Measurements from ENCODE around the gene NUFIP1.

NUFIP1 gene

GRCh38 chr13:44976196-44976595, 13.1 kb downstream of the NUFIP1 start:
- no peak overlapping the region for H2AFZ ChIP-seq (ENCODE audit: low read length)
- H3K4me3 ChIP-seq (ENCODE audit: low read length, poor library complexity, severe bottlenecking) = no peak overlapping the region
- no peaks in the 10 kb centered on the region for H3F3A ChIP-seq (ENCODE audit: low read depth)
- H3K9me2 ChIP-seq (replicated peaks; ENCODE audit: low read depth, low read length) = no peaks in the 10 kb centered on the region
- no peaks in the 10 kb centered on the region for H3K9me3 ChIP-seq (ENCODE audit: insufficient read depth, low read depth, low read length)
- H3K4me2 ChIP-seq (ENCODE audit: low read depth, low read length, poor library complexity, severe bottlenecking) = no peak overlapping the region
- TF ChIP-seq CTCF (conservative IDR thresholded peaks at IDR 0.05; ENCODE audit: low read length) = no peak
- no peak for TF ChIP-seq EZH2phosphoT487 (IDR thresholded peaks at IDR 0.05; ENCODE audit: borderline replicate concordance)
- no peaks in the 10 kb centered on the region for H3K27me3 ChIP-seq (ENCODE audit: insufficient read depth, low read length, poor library complexity, severe bottlenecking)
- no peaks in the 10 kb centered on the region for H4K20me1 ChIP-seq (ENCODE audit: insufficient read depth, low read length, poor library complexity, severe bottlenecking)
- H3K36me3 ChIP-seq (ENCODE audit: insufficient read depth, low read length) = peaks cover 71% of the 10 kb centered on the region; the same call in 1 of the 2 replicates
- H3K79me2 ChIP-seq (ENCODE audit: insufficient read depth, low read length) = peaks cover 7% of the 10 kb centered on the region; the same call in 1 of the 2 replicates
- no peaks in the 10 kb centered on the region for H3K4me1 ChIP-seq (ENCODE audit: insufficient read depth, low read length, poor library complexity, severe bottlenecking)
- H3K9ac ChIP-seq (ENCODE audit: low read depth, low read length, poor library complexity, severe bottlenecking) = no peak overlapping the region

GRCh38 chr13:44974056-44974793, 15.0 kb downstream of the NUFIP1 start:
- H3K9me3 ChIP-seq (ENCODE audit: insufficient read depth, low read depth, low read length) = no peaks in the 10 kb centered on the region
- H3K4me2 ChIP-seq (ENCODE audit: low read depth, low read length, poor library complexity, severe bottlenecking) = no peak overlapping the region
- H3K4me1 ChIP-seq (ENCODE audit: insufficient read depth, low read length, poor library complexity, severe bottlenecking) = no peaks in the 10 kb centered on the region
- H3K79me2 ChIP-seq (ENCODE audit: insufficient read depth, low read length) = 0 out of 2 replicates have a peak, but pooled peaks cover 6% of the 10 kb centered on the region
- H3F3A ChIP-seq (ENCODE audit: low read depth) = no peaks in the 10 kb centered on the region
- H3K27me3 ChIP-seq (ENCODE audit: insufficient read depth, low read length, poor library complexity, severe bottlenecking) = no peaks in the 10 kb centered on the region
- TF ChIP-seq CTCF (conservative IDR thresholded peaks at IDR 0.05; ENCODE audit: low read length) = no peak
- TF ChIP-seq EZH2phosphoT487 (IDR thresholded peaks at IDR 0.05; ENCODE audit: borderline replicate concordance) = no peak
- H3K36me3 ChIP-seq (ENCODE audit: insufficient read depth, low read length) = peaks cover 55% of the 10 kb centered on the region; the same call in 1 of the 2 replicates
- no peaks in the 10 kb centered on the region for H3K9me2 ChIP-seq (replicated peaks; ENCODE audit: low read depth, low read length)
- H2AFZ ChIP-seq (ENCODE audit: low read length) = no peak overlapping the region
- H3K4me3 ChIP-seq (ENCODE audit: low read length, poor library complexity, severe bottlenecking) = no peak overlapping the region
- no peaks in the 10 kb centered on the region for H4K20me1 ChIP-seq (ENCODE audit: insufficient read depth, low read length, poor library complexity, severe bottlenecking)
- no peak overlapping the region for H3K9ac ChIP-seq (ENCODE audit: low read depth, low read length, poor library complexity, severe bottlenecking)

- Histone ChIP-seq H3K9ac (ENCODE audit: low read depth, low read length, poor library complexity, severe bottlenecking) (no peak overlapping the region), H3K4me2 (ENCODE audit: low read depth, low read length, poor library complexity, severe bottlenecking) (no peak overlapping the region), H3K4me1 (ENCODE audit: insufficient read depth, low read length, poor library complexity, severe bottlenecking) (no peaks in the 10 kb centered on the region), H3K9me3 (ENCODE audit: insufficient read depth, low read depth, low read length) (no peaks in the 10 kb centered on the region), H3F3A (ENCODE audit: low read depth) (no peaks in the 10 kb centered on the region), H3K9me2 (replicated peaks; ENCODE audit: low read depth, low read length) (no peaks in the 10 kb centered on the region), H3K36me3 (ENCODE audit: insufficient read depth, low read length) (peaks cover 55% of the 10 kb centered on the region; the same call in 1 of the 2 replicates), H2AFZ (ENCODE audit: low read length) (no peak overlapping the region), H3K27me3 (ENCODE audit: insufficient read depth, low read length, poor library complexity, severe bottlenecking) (no peaks in the 10 kb centered on the region), H3K79me2 (ENCODE audit: insufficient read depth, low read length) (0 out of 2 replicates have a peak, but pooled peaks cover 6% of the 10 kb centered on the region), H4K20me1 (ENCODE audit: insufficient read depth, low read length, poor library complexity, severe bottlenecking) (no peaks in the 10 kb centered on the region), H3K4me3 (ENCODE audit: low read length, poor library complexity, severe bottlenecking) (no peak overlapping the region)
- TF ChIP-seq EZH2phosphoT487 (IDR thresholded peaks at IDR 0.05; ENCODE audit: borderline replicate concordance) (no peak), CTCF (conservative IDR thresholded peaks at IDR 0.05; ENCODE audit: low read length) (peak; percentile 66)
Observed at GRCh38 chr13:44972956-44973581, 16.2 kb downstream of the NUFIP1 start.
